ENCODE data around the gene IL17RD. TPM values are rescaled to one million over a fixed set of nuclear protein-coding genes. Genes with fewer than 3 reads are reported as not detected.
A peak's percentile ranks its signal among the peaks of the same experiment; 100 is the strongest.

The IL17RD gene
- total and polyA plus RNA-seq, 10 of the 15 experiments (the other 5 are each of a cell fraction or from before 2014, with no cell fraction given): 0.01 to 0.08 (median 0.04) TPM; not detected in 3

GRCh38 chr3:57100046-57100695 lies 65.0 kb downstream of the IL17RD start:
- 3% methylated on average over 7 of the region's 7 CpGs for WGBS (ENCODE audit: insufficient coverage, insufficient replicate concordance, low lambda C conversion rate, missing lambda C conversion rate)
- no peak overlapping the region for H3K4me2 ChIP-seq (ENCODE audit: control insufficient read depth, insufficient read depth)
- H2AFZ ChIP-seq (ENCODE audit: control insufficient read depth, low read depth, low read length): no peak overlapping the region

More at GRCh38 chr3:57100046-57100695, 65.0 kb downstream of the IL17RD start:
- no TSS peak for BruUV-seq (replicated peaks)
- ChIA-PET RAD21 (ENCODE audit: unreplicated experiment) (interaction anchor here (0.6 to 1.7 kb wide), 6 partner anchors 69 to 398 kb away, joined by 3 to 5 read pairs (median 4); no protein-coding TSS in a partner anchor), SMC1A (ENCODE audit: uncharacterized antibody, unreplicated experiment) (interaction anchor here (0.5 to 2.5 kb wide), 13 partner anchors 11 to 340 kb away, joined by 3 to 14 read pairs (median 3); partner anchors contain the start of gene ARHGEF3), CTCF (interaction anchor here (0.6 to 5.5 kb wide), 28 partner anchors 10 to 753 kb away, joined by 3 to 60 read pairs (median 4); partner anchors contain the start of gene APPL1), POLR2A (interaction anchor here (0.6 kb wide), 1 partner anchor 243 kb away, joined by 5 read pairs; no protein-coding TSS in a partner anchor)
- no peaks in the 10 kb centered on the region for H3K9me3 ChIP-seq (replicated peaks; ENCODE audit: control insufficient read depth, insufficient read depth, low read length)
- no peaks in the 10 kb centered on the region; the same call in 1 of the 2 replicates for H4K20me1 ChIP-seq (ENCODE audit: control insufficient read depth, insufficient read depth)
- FAIRE-seq: peak; percentile 83
- H3K9ac ChIP-seq (ENCODE audit: control insufficient read depth, insufficient read depth, low read length): no peak overlapping the region
- no peaks in the 10 kb centered on the region for H3K4me1 ChIP-seq (ENCODE audit: control insufficient read depth, insufficient read depth, low read length)
- DNase-seq (ENCODE audit: low read depth, low spot score): peak; percentile 16
- in situ Hi-C loops (cut with MboI): no loop called here
- H3K79me2 ChIP-seq (ENCODE audit: control insufficient read depth, insufficient read depth, low read length): no peaks in the 10 kb centered on the region
- H3K4me3 ChIP-seq: no peak overlapping the region
- ATAC-seq: peak; percentile 96
- intact Hi-C loops (cut with micrococcal nuclease; ENCODE audit: unreplicated experiment): loop anchor here (2.0 to 10.0 kb wide), 2 partner anchors 71 to 335 kb away; no protein-coding TSS in a partner anchor
- H3K36me3 ChIP-seq (ENCODE audit: control insufficient read depth in 2 of 2, insufficient read depth in 2 of 2, low read length in 1 of 2): no peaks in the 10 kb centered on the region
- peak; percentile 56; the same call in 1 of the 2 replicates for TF ChIP-seq SMC3 (IDR thresholded peaks at IDR 0.05; ENCODE audit: borderline replicate concordance, low read length)
- no peak for TF ChIP-seq ESRRA (IDR thresholded peaks at IDR 0.05; ENCODE audit: low read length)
- TF ChIP-seq, protein P1, sequence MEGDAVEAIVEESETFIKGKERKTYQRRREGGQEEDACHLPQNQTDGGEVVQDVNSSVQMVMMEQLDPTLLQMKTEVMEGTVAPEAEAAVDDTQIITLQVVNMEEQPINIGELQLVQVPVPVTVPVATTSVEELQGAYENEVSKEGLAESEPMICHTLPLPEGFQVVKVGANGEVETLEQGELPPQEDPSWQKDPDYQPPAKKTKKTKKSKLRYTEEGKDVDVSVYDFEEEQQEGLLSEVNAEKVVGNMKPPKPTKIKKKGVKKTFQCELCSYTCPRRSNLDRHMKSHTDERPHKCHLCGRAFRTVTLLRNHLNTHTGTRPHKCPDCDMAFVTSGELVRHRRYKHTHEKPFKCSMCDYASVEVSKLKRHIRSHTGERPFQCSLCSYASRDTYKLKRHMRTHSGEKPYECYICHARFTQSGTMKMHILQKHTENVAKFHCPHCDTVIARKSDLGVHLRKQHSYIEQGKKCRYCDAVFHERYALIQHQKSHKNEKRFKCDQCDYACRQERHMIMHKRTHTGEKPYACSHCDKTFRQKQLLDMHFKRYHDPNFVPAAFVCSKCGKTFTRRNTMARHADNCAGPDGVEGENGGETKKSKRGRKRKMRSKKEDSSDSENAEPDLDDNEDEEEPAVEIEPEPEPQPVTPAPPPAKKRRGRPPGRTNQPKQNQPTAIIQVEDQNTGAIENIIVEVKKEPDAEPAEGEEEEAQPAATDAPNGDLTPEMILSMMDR (IDR thresholded peaks at IDR 0.05 in 2 of 3, conservative IDR thresholded peaks at IDR 0.05 in 1 of 3; ENCODE audit: control insufficient read depth in 2 of 3, extremely low read depth in 1 of 3, insufficient read depth in 1 of 3, low read depth in 3 of 3, low read length in 3 of 3): peak; percentile 73 to 91 (median 84)
- TF ChIP-seq RB1 (IDR thresholded peaks at IDR 0.05; ENCODE audit: borderline replicate concordance): peak; percentile 24; the same call in 1 of the 2 replicates
- peak; percentile 91 for TF ChIP-seq RAD21 (IDR thresholded peaks at IDR 0.05; ENCODE audit: insufficient read depth, low read depth, low read length)
- peak; percentile 24 to 56; a peak in 3 of 4 replicates for TF ChIP-seq BHLHE40 (IDR thresholded peaks at IDR 0.05; ENCODE audit: borderline replicate concordance in 1 of 2, low read depth in 2 of 2, low read length in 1 of 2)
- peak; percentile 24 for TF ChIP-seq MEF2B (IDR thresholded peaks at IDR 0.05; ENCODE audit: partially characterized antibody, poor library complexity, severe bottlenecking)
- no peak for TF ChIP-seq HDGF (IDR thresholded peaks at IDR 0.05)
- 0 out of 2 replicates have a peak, but pooled peaks have one; percentile 31 for TF ChIP-seq YY1 (IDR thresholded peaks at IDR 0.05; ENCODE audit: low read depth, low read length)
- no peak for TF ChIP-seq PKNOX1 (IDR thresholded peaks at IDR 0.05)
- 0 out of 2 replicates have a peak, but pooled peaks have one; percentile 26 for TF ChIP-seq SMARCA5 (IDR thresholded peaks at IDR 0.05)
- no peaks in the 10 kb centered on the region for H3K27me3 ChIP-seq (replicated peaks in 1 of 2; ENCODE audit: control insufficient read depth in 2 of 2, insufficient read depth in 2 of 2, low read length in 1 of 2)
- no peak overlapping the region for H3K27ac ChIP-seq (ENCODE audit: control insufficient read depth, insufficient read depth)

Measured in GM12878 (cell line).